Activated CD8-positive, alpha-beta memory T cell treated with anti-CD3 and anti-CD28 coated beads, Interleukin-2, amount 50 U/mL, for 4 hours (primary cell): ENCODE data around the gene CLEC16A.

Source experiments
- DNase-seq: peaks from one replicate; pipeline ENCODE4 v3.0.0-alpha.2; 2020

CLEC16A gene

DNA sequence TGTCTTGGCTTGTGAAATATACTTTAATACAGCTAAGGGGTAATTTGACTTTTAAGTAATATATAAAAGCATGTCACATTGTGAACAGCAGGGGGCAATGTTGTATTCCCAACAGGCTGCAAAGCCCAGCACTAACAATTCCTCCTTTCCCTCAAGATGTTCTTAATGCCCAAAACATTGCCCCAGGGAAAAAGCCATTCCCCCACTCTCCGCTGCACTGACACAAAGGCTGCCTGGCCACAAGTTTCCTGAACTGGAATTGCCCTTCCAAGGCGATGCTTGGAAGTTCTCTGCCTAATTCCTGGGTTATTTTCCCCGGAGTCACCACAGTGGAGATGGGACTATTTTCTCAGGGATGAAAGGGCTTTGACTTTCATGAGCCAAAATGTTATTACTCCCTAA, 27.2 kb downstream of the CLEC16A start:
- DNase-seq, result no peak

GRCh38 chr16:10972108-10972818, 27.9 kb downstream of the CLEC16A start:
- DNase-seq, result no peak

- no peak for DNase-seq
Observed at GRCh38 chr16:10972819-10973464, 28.6 kb downstream of the CLEC16A start.

DNA sequence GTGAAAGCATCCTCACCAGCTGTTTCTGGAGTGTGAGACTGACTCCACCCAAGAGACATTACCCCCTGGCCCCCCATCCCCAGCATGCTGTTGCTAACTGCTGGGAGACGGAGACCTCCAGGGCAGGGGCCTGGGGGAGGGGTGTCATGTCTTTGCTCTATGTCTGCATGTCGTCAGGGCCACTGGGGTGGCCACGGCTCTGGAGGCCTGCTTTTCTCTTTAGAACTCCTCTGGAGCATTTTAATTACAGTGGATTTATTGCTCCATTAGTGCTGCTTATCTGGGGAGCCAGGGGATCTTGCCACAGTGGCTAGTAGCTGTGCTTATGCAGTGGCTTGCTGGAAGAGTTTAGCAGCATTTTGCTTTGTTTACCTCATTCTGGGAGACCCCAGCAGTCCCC, 32.3 kb downstream of the CLEC16A start:
- no peak for DNase-seq

DNA sequence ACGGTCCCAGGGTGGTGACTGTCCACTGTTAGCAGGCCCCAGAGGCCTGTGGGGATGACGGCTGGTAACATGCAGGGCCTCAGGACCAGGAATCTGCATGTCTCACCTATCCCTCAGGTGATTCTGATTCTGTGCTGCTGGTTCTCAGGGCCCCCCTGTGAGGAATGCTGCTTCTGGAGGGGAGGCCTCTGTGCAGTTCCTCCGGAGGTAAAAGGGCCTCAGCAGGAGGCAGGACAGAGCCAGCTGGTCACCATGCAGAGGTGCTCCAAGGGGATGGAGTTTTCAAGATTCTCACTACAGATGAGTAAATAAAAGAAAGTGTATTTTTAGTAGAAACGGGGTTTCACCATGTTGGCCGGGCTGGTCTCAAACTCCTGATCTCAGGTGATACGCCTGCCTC, 33.8 kb downstream of the CLEC16A start:
- DNase-seq, result no peak

DNA sequence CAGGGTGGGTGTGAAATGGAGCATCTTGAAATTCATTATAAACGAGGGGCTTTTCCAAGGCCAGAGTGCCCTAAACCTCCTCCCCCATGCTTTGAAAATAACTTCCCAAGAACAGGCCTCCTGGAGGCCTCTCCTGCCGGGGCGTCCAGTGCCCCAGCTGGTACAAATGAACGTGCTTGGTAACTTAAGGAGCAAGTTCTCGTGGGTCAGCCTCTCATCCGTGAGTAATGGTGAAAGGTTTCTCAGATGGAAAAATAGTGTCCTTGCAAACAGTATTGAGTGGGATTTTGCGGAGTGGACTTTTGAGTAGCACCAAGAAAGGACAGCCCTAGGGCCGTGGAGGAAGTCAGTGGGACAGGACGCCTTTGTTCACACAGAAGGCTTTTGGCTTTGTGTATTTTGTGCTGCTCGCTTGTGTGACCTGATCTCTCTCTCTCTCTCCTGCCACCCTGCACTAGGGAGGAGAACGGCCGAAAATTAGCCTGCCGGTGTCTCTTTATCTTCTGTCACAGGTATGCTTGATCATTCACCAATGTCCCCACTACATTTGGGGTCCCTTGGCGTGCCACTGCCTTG, 34.6 kb downstream of the CLEC16A start:
- DNase-seq, result no peak

DNA sequence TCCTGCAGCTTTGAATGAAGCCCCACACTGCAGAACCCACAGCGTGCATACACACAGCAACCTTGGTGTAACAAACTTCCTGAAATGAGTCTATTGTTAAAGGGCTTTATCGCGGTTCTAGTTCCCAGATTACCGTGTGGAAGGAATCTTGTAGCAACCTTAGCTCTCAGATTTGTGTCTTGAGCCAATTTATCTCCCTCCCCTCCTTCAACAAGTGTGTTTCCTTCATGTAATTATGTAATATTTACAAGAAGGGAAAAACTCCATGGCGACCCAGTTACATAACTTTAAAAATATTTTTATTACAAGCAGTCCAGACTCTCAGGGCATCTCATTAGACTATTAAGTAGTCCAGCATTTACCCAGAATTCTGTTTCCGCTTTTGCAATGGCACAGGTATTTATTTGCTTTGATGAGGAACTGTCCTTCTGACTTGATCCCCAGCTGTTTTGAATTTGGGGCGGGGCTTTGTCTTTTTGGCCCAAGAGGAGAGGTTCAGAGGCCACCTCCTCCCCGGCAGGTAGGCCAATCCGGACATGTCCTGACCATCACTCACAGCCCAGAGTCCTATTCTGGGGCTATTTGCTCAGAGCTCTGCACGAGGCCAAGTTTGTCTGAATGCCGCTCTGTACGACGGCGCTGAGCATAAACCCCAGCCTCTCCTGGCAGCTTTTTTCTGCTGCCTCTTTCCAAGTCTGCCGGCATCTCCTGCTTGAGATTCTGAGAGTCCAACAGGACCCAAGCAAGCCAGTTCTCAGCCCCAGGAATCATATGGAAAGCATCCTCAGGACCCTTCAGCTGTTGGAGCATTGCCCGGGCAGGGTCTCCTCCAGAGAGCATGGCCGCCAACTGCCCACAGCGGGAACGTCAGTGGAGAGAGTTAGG, 35.6 kb downstream of the CLEC16A start:
- DNase-seq, result no peak

DNA sequence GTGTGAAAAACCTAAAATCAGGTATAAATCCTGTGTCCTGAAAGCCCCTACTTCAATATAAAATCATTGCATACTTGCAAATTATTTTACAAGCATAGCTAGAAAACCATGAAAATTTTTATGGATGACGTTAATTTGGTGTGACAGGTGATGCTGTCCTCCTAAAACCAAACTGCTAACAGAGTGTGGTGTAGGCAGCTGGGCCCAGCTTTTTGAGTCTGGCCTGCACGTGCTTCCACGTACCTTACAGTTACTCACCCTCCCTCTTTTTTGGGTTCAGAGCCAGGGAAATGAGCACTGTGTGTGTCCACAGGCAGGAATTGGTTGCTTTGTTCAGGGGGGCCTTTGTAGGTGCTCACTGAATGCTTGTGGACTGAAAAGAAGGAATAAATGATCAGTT, 36.4 kb downstream of the CLEC16A start:
- no peak for DNase-seq

DNA sequence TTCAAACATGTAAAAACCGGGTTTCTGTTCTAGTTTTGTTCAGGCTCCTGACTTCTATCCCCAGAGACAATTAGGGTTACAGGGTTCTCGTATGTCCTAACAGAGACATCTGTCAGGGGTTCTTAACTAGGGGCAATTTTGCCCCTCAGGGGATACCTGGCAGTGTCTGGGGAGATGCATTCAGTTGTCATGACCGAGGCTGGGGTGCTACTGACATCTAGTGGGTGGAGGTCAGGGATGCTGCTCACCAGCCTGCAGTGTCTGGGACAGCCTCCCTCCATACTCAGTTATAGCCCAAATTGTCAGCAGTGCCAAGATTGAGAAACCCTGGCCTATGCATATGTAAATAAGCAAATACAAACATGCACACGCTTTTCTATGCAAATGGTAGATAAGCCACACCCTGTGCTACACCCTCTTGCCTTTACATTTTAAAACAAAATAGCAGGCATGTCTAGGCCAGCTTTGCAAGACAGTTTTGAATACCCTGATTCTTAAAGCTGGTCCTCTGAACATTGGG, 37.4 kb downstream of the CLEC16A start:
- no peak for DNase-seq

DNA sequence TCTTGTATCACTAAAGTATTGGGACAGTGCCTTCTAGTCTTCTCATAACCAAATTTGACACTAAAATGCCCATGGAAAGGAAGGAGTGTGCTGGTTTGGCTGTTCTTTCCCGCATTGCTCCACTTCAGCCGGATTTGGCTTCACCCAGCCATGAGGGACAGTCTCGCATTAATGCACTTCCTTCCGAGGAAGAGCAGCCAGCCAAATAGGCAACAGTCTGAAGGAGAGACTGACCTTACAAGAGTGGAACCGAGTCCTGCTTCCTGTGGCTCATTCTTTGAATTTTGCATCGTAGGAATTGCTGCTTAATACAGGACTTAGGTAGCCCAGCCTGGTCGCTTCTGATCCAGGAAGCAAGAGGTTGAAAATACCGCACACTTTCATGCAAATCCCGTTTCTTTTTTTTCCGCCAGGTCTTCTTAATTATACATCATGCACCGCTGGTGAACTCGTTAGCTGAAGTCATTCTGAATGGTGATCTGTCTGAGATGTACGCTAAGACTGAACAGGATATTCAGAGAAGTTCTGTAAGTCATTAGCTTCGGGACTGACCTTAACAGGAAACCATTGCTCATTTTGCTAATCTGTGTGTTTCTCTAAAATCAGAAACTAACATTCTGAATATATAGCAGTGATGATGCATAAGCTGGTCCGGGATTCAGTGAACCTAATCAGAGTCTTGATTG, 38.2 kb downstream of the CLEC16A start:
- DNase-seq, result no peak

DNA sequence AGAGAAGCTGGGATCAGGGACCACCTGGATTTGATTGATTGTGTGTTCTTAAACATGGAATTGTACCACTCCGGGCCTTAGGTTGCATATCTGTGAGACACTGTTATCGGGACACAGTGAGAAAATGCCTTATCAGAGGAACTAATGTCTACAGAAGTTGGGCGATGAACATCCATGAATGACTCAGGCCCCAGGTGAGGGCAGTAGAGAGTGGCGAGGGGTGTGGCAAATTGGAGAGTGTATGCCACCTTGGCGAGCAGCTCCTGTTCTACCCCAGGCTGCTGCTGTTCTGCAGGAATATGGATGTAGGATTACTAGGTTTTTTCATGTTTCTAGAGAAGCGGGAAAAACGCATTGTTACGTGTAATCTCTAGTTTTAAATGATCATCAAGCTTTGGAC, 38.8 kb downstream of the CLEC16A start:
- DNase-seq, result no peak

DNA sequence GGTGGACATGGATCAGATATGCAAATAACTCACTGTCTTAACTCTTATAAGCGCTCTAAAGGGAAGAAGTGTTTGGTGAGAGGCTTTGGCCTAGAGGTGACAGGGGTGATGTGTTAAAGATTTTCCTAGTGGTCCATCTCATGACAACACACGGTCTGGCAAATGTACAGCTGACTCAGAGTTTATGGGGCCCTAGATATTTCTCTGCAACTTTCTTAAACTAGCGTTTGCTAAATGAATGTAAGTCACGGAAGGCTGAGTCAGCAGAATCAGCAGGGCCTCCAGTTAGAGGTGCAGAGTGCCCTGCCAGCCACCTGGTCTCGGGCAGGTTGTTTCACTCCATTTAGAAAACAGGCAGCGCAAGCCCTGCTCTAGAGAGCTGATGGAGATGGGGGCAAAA, 40.1 kb downstream of the CLEC16A start:
- DNase-seq, result no peak

GRCh38 chr16:10987361-10988163, 43.2 kb downstream of the CLEC16A start:
- no peak for DNase-seq

DNA sequence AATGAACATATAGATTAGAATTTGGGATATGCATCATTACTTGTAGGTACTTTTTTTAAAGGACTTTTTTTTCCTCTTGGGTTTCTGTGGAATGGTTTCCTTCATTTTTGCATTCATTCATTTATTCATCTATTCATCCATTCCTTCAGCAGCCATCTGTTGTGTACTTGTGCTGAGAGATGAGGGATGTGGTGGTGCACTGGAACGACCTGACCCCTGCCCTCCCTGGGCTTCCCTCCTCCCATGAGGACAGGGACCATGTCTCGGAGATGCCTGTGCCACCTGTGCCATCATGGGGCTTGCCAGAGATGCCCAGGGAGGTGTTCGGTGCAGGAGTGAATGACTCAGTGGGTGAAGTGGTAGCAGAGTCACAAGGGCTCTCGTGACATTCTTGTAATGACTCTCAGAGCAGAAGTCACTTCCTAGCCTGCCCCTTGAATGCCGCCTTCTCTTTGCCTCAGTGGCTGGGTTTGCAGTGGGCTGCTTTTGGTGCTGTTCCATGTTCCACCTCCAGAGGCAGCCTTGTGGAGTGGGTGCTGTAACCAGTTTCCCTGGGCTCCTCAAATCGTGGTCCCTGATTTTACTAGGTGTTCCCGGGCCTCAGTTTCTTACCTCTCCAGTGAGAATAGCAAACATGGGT, 43.9 kb downstream of the CLEC16A start:
- DNase-seq, result peak; percentile 39

DNA sequence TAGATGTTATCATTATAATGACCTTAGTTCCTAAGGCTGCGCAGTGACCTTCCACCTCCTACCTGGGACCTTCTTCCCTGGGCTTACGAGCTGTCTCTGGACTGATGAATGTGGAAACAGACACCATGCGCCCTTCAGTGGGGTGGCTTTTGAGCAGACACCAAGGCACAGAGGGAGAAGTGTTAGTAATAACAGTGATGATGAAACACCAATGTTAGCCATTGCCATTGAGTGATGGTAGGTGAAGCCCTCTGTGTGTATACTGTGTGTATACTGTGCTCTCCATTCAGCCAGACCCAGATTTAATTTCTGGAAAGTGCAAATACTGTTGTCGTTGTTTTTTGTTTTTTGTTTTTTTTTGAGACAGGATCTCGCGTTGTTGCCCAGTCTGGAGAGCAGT, 44.5 kb downstream of the CLEC16A start:
- DNase-seq, result no peak

DNA sequence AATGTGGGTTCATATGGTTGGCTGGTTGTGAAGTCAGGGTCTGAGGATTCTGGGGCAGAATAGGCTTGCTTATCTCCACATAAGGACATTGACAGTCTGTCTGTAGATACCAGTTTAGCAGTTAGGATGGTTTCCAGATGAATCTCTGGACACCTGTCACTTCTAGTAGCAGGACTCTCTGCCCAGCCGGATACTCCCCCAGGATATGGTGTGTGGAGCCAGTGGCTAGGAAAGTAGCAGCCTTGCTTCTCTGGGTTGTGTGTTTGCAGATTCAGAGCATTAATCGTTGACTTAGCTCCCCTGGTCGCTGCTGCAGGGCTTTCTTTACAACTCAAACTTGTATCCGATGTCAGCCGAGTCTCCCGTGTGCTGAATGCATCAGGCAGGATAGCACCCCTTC, 45.2 kb downstream of the CLEC16A start:
- DNase-seq, result no peak

DNA sequence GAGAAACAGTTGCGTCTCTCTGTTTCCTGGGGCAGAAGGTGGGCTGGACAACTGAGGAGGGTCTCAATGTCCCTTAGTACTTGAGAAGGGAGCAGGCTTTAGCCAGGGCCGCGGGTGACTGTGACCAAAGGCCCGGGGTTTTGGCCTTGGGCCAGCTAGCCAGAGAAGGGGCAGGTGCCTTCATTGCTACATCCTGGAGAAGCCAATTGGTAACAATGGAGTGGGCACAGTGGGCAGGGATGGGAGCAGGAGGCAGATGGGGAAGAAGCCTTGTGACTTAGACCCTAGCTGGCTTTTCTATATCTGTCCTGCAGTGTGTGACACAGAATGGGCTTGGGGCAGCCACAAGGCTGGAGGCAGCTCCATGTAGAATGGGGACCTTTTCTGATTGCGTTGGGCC, 46.0 kb downstream of the CLEC16A start:
- DNase-seq, result no peak

DNA sequence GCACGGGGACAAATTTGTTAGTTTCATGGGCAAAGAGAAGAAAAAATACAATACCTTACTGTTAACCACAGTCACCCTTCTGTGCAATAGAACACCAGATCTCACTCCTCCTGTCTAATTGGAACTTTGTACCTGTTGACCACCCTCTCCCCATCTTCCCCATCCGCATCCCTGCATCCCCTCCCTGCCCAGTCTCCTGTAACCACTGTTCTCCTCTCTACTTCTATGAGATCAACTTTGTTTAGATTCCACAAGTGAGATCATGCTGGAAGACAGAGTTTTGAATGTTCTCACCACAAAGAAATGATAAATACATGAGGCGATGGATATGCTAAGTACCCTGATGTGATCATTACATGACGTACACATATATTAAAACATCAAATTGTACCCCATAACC, 47.7 kb downstream of the CLEC16A start:
- DNase-seq, result no peak

DNA sequence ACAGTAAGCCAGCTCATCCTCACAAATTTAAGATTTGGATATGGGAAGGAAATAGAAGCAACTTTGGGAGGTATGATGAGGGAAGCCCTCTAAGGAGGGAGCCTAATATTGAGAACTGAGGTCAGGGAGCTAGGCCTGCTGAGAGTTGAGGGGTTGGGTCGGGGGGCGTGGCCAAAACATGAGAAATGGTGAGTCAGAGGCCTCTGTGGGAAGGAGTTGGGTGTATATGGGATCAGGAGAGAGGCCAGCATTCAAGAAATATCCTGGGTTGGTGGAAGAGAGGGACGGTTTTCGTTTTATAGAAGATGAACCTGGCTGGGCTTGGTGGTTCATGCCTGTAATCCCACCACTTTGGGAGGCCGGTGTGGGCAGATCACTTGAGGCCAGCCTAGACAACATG, 48.4 kb downstream of the CLEC16A start:
- DNase-seq, result peak; percentile 28

GRCh38 chr16:10993649-10994048, 49.3 kb downstream of the CLEC16A start:
- no peak for DNase-seq

DNA sequence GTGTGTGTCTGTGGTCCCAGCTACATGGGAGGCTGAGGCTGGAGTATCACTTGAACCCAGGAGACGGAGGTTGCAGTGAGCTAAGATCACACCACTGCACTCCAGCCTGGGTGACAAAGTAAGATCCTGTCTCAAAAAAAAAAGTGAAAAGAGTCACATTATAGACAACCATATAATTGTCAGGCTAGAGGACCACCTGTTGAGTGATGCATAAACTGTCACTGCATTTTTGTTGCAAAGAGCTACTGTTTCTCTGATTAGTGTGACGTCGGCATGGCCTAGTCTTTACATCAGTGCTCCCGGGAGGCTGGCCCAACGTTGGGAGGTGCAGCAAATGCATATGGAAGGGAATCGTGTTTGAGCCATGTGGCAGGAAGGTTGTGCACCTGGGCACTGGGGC, 50.2 kb downstream of the CLEC16A start:
- DNase-seq, result no peak
